Progenitor cell of endocrine pancreas (in vitro differentiated cells): ENCODE results near the gene SMAD3. TPM values are rescaled to one million over a fixed set of nuclear protein-coding genes. Genes with fewer than 3 reads are reported as not detected.

Experiments used
- DNase-seq: peaks from one replicate; pipeline ENCODE4 v3.0.0; 2021; ENCODE audit warnings: low spot score; ENCODE audit not compliant: unreplicated experiment
- H3K27ac Mint-ChIP-seq: 2 replicates; pipeline ENCODE4 v1.8.0; 2021; ENCODE audit warnings: mild to moderate bottlenecking, moderate library complexity, mixed read lengths
- H3K27me3 Mint-ChIP-seq: 2 replicates; pipeline ENCODE4 v1.8.0; 2021; ENCODE audit warnings: mixed read lengths
- H3K36me3 Mint-ChIP-seq: 2 replicates; pipeline ENCODE4 v1.8.0; 2022; ENCODE audit warnings: mixed read lengths; ENCODE audit not compliant: insufficient read depth
- H3K4me1 Mint-ChIP-seq: 2 replicates; pipeline ENCODE4 v1.8.0; 2021; ENCODE audit warnings: low read depth, mixed read lengths
- H3K4me3 Mint-ChIP-seq: 2 replicates; pipeline ENCODE4 v1.8.0; 2021; ENCODE audit warnings: low read depth, mild to moderate bottlenecking, moderate library complexity, mixed read lengths
- H3K9me3 Mint-ChIP-seq: 2 replicates; pipeline ENCODE4 v1.8.0; 2021; ENCODE audit warnings: low read depth, mixed read lengths
- CTCF ChIP-seq: fragments of 200-600 bp; sonication (generic); IDR thresholded peaks from one replicate; pipeline ENCODE4 v1.5.0; 2021; ENCODE audit warnings: antibody characterized with exemption, mild to moderate bottlenecking; ENCODE audit not compliant: unreplicated experiment
- long read RNA-seq: library from polyadenylated mRNA; unstranded; transcript quantifications from one replicate; pipeline ENCODE4 v2.0.0, GENCODE V29; 2020
- total RNA-seq: library from RNA; stranded (reverse); gene quantifications from 2 replicates; pipeline ENCODE4 v1.2.1, GENCODE V29; 2021

Gene SMAD3
- total RNA-seq = 49.9 and 51.3 TPM in 2 replicates
- long read RNA-seq, partial matches to known transcripts = 0 of 34 reads
- long read RNA-seq, other reads (novel, unspliced or antisense) = 34 of 34 reads

GRCh38 chr15:67065531-67066005 lies at the start of gene SMAD3:
Gene SMAD3 (plus strand): TSS chr15:67065602. CDS start chr15:67066155, 553 bp downstream.
- Mint-ChIP-seq H3K27me3 (no peaks in the 10 kb centered on the region), H3K4me1 (peaks cover 60% of the 10 kb centered on the region), H3K9me3 (no peaks in the 10 kb centered on the region), H3K4me3 (peak within 1 kb of the TSS; percentile 96), H3K27ac (peak within 1 kb of the TSS; percentile 98), H3K36me3 (no peaks in the 10 kb centered on the region)
- DNase-seq = peak; percentile 75
- no peak for TF ChIP-seq CTCF

GRCh38 chr15:67017311-67017710 lies 48.1 kb upstream of the SMAD3 start:
- H3K27me3 Mint-ChIP-seq = peaks cover 7% of the 10 kb centered on the region
- TF ChIP-seq CTCF = no peak
- no peaks in the 10 kb centered on the region for H3K4me1 Mint-ChIP-seq
- no peaks in the 10 kb centered on the region for H3K9me3 Mint-ChIP-seq
- no peak for DNase-seq
- H3K4me3 Mint-ChIP-seq = no peak overlapping the region
- no peaks in the 10 kb centered on the region for H3K36me3 Mint-ChIP-seq
- no peak overlapping the region for H3K27ac Mint-ChIP-seq

GRCh38 chr15:67018026-67018425 lies 47.4 kb upstream of the SMAD3 start:
- Mint-ChIP-seq H3K9me3 (no peaks in the 10 kb centered on the region), H3K4me1 (no peaks in the 10 kb centered on the region), H3K36me3 (no peaks in the 10 kb centered on the region), H3K4me3 (no peak overlapping the region), H3K27ac (no peak overlapping the region), H3K27me3 (peaks cover 9% of the 10 kb centered on the region)
- no peak for TF ChIP-seq CTCF
- no peak for DNase-seq

- Mint-ChIP-seq H3K9me3 (no peaks in the 10 kb centered on the region), H3K27ac (no peak overlapping the region), H3K27me3 (peaks cover 9% of the 10 kb centered on the region), H3K4me1 (no peaks in the 10 kb centered on the region), H3K36me3 (no peaks in the 10 kb centered on the region), H3K4me3 (no peak overlapping the region)
- DNase-seq = no peak
- TF ChIP-seq CTCF = no peak
Observed at GRCh38 chr15:67018441-67018840, 47.0 kb upstream of the SMAD3 start.

- Mint-ChIP-seq H3K27ac (no peak overlapping the region), H3K4me1 (no peaks in the 10 kb centered on the region), H3K36me3 (no peaks in the 10 kb centered on the region), H3K9me3 (no peaks in the 10 kb centered on the region), H3K27me3 (peaks cover 9% of the 10 kb centered on the region), H3K4me3 (no peak overlapping the region)
- DNase-seq = no peak
- TF ChIP-seq CTCF = no peak
Observed at GRCh38 chr15:67019069-67019468, 46.3 kb upstream of the SMAD3 start.
